Stimulated activated CD4-positive, alpha-beta T cell treated with anti-CD3 and anti-CD28 coated beads, Interleukin-1b, Interleukin-23, amount 100 ng/mL, for 1 hour (primary cell): Measurements from ENCODE around the gene MICAL2.

Experiments
- DNase-seq, 2 donors: peaks; one replicate each; pipeline ENCODE4 v3.0.0-alpha.2; 2020; ENCODE audit warnings: low read depth in 2 of 2

MICAL2 gene

DNA sequence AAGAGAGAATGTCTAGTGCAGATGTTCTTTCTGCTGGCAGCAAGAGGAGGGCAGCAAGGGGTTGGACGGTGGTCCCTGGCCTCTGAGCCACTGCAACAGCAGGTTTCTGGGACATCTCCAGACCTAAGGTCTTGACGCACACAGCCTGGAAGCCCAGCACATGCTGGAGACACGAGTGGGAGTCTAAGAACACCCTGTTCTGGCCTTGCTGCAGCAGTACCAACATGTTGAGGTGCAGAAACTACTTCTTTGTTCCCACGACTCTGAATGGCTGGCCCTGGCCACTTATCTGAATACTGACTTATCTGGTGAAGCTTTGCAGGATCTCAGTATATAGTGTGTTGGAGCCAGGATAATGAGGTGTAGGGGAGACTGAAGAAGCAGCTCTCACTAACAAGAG, 6.8 kb downstream of the MICAL2 start:
- no peak for DNase-seq

DNA sequence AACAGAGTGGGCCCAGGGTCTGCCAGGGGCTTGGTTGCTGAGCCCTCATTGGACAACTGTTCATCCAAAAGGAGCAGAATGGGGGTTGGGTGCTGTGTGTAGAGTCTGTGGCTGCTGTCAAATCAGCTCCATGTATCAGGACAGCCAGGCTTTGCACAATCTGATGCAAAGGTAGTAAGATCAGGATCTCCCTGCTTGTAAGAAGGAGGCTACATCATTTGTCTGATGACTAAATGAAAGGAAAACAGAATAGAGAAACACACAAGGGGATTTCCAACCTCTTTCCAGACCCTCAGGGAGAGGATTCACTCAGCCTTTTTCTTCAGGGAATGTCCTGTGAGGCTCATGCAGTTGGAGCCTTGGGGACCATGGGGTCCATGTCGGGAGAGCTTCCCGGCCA, 7.2 kb downstream of the MICAL2 start:
- DNase-seq: no peak

DNA sequence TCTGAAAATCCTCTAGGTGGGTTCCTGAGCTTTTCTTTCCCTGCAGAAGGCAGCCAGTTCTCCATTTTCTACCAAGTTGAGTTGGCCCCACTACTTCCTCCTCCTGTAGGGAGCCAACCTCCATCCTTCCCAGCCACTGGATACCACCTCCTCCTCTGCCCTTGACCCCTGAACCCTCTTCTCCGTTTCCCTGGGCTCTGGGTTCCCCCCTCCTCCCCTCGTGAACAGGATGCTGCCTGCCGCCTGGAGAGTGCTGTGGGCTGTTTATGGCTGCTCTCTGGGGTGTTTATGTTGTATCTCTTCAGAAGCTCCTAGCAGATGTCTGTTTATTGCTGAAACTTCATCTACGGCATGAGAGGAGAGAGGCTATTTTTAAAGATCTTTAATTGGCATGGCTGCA, 8.6 kb downstream of the MICAL2 start:
- no peak for DNase-seq

DNA sequence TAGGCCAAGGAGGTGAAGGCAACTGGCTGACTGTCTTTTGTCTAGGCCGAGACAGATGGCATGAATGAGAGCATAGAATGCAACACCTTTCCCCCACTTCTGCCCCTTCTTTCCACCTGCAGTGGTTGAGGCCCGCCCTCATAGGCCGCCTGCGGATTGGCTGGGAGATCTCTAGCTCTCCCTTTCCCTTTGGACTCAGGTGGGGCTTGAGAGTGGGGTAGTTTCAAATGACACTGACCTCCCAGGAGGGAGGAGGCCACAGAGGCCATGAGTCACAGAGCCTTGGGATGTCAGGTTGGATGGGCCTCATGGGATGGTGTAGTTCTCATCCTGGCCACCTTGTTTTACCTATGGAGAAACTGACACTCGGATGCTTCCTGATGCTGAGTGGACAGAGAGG, 9.1 kb downstream of the MICAL2 start:
- no peak for DNase-seq

DNA sequence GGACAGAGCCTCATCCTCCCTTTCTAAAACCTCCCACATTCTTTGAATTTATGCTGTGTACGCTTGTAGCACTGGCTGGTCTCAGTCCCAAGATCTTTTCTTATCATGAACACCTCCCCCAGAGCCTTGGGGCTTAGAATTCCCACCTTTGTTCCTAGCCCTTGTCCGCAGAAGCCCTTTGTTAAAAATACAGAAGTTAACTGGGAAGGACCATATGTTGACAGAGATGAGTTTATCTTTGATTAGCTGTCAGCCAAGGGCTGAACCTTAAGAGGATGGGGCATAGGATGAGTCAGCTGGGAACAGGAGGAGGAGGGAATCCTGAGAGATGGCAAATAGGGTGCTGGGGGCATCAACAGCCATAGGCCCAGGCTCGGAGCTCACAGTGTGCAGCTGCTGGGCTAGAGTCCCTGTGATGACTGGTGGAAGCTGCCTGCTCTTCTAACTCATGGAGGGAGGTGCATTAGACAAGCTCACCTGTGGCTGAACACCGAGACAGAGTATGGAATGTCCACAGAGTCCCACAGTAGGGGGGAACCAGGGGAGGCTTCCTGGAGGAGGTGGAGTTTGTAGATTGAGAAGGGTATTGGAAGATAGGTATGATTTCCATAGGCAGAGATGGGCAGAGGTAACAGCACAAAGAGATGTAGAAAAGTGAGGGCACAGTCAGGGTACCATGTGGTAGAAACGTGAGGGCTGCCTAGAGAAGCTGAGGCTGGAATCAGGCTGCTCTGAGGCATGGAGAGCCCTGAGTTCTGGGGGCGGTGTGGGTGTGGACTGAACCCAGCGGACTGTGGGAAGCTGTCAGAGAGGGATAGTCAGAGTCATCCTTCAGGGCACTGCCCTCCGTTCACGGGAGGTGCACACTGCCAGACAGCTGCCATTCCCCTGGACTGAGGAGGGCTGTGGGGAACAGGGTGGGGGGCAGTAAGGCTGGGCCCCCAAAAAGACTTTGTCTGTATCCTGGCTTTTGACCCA, 9.9 kb downstream of the MICAL2 start:
- DNase-seq: no peak

DNA sequence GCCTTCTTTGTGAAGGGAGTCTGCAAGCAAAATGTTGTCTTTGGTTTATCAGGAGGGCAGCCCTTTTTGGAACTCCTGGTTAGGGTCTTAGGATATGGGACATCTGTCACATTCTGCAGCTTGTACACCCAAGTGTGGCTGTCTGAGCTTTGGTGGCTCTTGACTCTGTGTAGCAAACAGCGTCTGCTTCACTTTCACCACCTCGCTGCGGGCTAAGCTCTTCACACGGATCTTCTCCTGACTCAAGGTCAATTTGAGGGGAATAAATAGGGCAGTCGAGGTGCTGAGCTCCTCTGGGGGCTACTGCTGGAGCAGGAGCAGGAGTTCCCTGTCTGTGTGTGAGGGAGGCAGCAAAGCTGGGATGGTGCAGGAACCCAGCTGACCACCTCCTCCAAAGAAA, 10.6 kb downstream of the MICAL2 start:
- DNase-seq: no peak

DNA sequence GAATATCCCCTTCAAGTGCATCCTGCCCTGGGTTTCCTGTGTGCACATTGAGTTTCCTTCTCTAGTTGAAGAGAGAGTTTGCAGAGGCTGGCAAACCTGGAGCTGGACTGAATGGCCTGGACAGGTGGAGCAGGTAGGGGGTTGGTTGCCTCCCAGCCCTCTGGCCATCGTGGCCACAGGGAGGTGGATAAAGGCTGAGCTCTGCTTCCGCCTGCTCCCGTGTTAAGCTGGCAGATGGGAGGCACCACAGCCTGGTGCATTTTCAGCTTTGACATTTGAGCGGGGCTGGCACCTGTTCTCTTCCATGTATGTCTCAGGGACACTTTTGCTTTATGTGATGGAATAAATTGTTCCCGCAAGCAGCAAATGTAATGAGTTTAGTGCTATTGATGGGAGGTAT, 11.1 kb downstream of the MICAL2 start:
- DNase-seq: no peak

DNA sequence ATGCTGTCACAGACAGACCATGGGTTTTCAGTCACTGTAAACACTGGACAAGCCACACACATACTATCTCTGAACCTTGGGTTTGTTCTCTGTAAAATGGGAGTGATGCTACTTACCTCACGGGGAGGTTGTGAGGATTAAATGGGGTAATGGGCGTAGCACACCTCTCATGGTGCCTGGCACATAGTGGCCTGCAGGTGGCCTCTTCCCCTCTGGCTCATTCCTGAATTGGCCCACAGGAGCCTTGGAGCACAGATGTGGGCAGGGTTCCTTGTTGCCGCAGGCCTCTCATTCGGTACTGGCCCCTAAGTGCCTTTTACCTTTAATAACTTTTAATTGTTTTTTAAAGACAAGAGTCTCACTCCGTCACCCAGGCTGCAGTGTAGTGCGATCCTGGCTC, 11.7 kb downstream of the MICAL2 start:
- no peak for DNase-seq

DNA sequence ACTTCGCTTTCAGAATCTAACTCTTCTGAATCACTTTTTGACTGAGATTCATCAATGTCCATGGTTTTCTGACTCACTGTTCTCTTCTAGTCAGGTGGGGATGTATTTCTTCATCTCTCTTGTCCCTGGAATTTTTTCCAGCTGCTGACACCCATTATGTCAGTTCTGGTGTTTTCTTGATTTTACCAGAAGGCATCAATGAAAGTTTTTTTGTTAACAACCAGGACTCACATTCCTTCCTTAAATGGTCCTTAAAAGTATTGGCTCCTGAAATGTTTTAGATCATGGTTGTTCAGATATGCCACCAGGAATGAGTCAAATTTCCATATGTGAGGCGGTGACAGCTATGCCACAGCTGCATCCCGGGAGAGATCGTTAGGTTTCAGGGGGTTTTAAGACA, 12.9 kb downstream of the MICAL2 start:
- no peak for DNase-seq

DNA sequence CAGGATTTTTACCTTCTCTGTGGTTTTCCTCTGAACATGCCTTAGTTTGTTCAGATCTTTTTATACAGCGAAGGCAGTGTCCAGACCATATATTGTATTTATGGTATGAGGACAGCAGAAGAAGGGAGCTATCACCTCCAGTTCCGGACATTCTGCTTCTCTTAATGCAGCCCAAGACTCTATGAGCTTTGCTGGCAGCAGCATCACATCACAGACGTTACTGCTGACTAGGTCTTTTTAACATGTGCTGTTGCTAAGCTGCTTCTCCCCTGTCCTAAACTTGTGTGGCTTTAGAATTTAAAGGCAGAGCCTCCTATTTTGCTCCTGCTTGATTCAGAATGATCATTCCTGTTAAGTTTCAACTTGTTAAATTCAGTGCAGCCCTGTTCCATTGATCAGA, 13.4 kb downstream of the MICAL2 start:
- no peak for DNase-seq

DNA sequence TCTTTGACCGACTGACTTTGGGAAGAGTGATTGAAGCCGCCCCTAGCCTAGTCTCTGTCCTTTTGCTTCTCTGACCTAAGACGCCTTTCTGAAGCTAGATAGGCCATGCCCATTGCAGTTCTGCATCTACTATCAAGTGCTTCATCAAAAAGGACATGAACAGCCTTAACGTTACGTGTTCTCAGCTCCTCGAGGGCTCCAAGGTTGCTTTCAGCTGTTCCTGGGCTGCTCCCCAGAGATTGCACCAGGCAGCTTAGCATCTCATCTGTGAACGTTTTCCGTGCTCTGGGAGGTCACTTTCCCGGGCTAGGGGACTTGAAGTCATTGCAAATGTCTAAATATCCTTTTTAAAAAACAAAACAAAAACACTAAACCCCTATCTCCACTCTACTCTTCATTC, 13.9 kb downstream of the MICAL2 start:
- no peak for DNase-seq

DNA sequence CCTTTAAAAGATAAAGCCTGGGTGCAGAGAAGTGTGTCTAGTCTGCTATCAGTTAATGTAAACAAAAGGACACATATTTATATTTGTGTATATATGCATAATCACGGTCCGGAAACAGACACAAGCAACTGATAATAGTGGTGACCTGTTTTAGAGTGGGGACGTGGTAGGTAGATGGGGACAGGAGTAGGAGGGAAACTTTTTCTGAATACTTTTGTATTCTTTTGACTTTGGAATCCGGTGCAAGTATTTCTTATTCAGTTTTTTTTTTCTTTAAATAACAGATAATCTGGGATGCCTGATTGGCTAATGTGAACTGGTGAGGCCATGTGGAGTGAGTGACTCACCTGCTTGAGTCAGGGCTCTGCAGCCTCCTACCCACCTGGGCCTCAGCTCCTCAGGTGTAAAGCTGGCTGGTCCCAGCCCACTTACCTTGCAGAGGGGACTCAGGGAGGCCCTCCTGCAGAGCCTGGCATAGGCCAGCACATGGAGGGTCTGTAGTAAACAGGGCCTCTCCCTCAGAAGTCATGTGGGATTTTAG, 15.3 kb downstream of the MICAL2 start:
- no peak for DNase-seq

DNA sequence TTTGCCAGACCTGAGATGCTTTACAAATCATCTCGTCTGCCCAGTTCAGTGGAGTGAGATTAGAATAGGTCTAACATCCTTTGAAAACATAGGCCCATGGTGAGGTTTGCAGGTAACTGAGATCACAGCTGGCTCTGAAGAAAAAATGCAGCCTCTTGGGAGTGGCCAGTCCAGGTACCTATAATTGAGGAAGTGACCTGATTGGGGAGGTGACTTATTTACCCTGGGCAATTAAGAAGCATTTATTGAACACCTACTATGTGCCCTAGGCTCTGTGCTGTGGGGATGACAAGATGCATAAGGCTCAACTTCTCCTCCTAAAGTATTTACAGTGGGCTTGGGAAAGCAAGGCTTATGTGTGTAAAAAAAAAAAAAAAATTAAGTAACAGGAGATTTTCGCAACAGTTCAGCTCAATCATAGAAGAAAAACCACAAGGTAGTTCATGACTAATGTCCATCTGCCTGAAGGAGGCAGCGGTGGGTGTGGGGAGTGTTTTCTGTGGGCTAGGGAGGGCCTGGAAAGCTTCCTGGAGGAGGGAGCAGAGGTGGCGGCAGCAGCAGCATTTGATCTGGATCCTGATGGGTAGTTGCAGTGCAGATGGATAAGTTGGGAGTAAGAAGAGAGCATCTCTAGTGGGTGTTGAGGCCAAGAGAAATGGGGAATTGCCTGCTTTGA, 16.1 kb downstream of the MICAL2 start:
- no peak for DNase-seq

DNA sequence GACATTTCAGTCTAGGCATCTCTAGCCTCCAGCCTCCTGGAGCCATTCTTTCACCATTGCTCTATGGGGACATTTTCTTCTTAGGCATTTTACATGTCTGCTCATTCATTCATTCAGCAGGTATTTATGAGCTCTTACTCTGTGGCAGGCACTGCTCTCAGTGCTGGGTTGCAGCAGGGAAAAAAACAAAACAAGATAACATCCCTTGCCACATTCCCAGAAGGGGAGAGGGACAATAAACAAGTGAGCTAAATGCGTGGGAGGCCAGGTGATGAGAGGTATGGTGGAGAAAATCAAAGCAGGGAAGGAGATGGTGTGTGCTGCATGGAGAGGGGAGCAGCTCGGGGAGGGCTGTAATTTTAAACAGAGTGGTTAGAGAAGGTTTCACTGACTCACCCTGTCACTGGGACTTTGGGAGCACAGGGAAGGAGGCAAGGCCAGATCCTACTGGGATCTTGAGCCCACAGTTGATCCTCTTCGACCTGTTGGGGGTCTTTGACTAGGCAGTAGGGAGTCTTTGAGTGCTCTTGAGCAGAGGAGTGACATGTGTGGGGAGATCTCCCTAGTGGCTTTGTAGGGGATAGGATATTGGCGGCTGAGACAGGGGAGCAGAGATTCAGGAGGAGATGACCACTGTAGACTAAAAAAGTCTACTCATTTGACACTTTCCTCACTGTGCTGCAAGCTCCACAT, 17.0 kb downstream of the MICAL2 start:
- no peak for DNase-seq

DNA sequence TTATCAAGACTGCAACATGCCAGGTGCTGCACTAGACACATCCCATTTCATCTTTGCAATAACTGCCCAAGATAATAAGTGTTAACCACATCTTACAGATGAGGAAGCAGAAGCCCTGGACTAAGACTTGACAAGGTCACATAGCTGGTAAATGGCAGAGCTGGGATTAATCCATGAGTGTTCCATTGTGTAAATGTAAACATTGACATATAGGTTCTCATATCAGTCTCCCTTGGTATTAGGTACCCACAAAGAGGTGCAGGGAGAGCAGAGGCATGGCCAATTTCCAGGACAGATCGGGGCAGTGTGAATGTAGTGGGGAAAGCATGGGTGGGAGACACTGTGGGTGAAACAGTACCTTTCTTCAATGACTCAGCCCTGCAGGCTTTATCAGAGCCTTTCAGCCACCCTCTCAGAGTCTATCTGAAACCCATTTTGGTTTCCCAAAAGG, 17.9 kb downstream of the MICAL2 start:
- no peak for DNase-seq

DNA sequence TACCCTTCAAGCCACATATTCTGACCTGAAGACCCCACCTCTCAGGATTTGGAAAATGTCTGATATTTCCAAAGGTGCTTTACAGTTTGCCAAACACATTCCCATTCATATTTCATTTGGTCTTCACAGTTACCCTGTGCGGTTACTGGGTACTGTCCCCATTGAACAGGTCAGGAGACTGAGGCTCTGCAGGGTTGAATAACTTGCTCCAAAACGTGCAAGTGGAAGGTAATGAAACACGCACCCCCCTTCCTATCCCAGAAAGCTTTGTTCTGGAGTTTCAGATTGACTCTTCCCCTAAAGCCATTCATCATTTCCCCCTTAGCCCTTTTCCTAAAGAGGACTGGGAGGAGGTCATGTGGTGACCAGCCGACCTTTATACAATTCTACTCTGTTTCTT, 18.8 kb downstream of the MICAL2 start:
- DNase-seq: no peak

DNA sequence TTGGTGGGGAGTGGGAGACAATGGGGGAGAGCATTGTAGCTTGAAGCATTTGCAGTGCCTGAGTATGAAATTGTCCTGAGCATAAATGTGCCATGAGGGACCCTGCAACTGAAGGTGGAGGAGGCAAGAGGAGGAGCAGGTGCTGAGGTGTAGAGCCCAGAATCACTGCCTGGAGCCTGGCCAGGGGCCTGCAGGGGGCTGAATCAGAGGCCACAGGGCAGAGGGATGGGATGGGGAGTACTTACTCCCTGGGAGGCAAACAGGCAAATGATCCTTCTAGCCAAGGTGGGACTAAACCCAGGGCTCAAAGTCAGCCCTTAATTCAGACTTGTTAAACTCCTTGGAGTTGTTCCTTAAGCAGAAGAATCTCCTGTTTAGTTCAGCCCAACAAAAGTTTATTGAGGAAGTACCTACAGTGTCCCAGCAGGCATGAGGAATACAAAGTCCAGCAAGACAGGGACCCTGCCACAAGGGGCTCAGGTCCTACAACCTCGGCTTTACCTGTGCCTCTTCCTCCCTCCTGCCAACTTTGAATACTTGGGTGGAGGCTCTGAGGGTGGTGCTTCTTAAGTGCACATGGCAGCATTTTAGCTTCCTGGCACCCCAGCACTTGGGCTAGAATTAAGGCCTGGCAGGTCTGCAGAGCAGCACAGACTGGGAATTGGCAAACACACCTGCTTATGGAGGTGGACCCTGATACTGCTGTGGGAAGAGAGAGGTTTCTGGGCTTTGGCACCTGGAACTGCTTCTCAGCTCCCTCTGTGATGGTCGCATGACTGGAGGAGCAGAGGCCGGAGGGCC, 20.0 kb downstream of the MICAL2 start:
- no peak for DNase-seq

DNA sequence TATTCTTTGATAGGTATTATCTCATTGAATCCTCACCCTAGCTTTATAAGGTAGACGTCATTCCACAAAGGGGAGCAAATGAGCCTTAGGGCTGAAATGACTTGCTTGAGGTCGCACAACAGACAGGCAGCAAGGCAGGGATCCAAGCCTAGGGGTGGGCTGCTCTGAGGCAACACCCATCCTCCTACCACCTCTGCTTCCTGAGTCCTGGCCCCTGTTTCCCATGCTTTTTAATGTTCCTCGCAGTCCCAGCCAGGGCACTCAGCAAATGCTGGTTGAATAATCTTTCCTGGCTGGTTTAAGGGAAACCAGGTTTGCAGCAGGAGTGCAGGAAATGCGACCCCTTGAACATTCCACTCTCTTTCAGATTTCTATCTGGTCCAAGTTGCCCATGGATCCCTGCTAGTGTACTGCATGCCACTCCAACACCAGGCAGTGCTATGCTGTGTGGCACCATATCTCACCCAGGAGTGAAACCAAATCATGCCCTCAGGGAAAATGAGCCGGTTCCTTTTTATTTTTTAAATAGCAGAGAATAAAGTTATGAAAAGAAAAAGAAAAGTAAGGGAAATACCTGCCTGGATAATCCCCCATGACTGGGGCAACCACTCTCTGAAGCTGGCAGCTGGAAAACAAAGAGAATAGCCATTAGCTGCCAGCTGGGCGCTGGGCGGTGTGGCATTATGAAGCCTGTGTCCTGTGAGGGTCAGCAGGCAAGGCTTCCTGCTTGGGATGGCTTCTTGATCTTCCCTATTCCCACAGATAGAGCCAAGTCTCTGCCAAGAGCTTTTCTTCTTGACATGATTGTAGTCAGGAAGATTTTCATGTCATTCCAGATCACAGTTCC, 21.8 kb downstream of the MICAL2 start:
- no peak for DNase-seq

DNA sequence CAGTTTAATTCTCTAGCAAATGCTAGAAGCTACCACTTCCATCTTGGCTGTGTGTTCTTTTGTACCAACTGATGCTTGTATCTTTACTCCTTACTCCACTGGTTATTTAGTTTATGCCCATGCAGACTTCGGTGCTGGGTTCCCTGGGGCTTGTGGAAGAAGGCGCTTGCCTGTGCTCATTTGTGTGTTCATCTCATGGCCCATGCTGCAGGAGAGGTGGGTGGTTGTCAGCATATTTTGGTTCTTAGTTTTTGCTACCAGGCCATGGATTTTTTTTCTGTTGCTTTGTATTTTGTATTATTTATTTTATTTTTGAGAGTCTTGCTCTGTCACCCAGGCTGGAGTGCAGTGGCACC, 22.4 kb downstream of the MICAL2 start:
- DNase-seq: no peak

DNA sequence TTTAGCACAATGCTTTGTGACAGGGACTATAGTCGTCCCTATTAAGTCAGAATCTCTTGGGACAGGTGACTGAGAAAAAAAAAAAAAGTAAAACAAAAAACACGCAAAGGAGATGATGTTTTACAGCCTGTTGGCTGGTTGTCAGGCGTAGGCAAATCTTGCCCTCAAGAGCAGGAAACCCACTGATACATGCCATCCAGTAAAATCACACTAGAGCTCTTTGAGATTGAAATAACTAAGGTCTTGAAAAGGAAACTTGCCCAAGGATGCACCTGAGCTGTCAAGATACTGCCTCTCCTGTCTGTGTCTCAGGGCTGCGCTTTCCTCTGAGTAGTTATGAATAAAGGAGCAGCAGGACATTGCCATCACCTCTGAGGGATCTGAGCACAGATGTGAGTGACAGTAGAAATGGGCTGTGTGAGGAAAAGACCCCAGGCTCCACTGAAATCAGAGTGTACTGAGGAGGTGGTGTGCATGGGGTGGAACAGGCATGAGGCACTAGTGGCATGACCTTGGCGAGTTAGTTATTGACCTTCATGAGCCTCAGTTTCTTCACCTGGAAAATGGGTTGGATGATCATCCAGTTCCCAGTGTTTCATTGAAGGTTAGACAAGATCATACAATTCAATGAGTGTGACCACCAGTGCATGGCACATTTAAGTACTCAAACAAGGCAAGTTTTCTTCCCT, 23.3 kb downstream of the MICAL2 start:
- DNase-seq: no peak
